Stimulated activated effector memory CD8-positive, alpha-beta T cell treated with anti-CD3 and anti-CD28 coated beads, Interleukin-12 subunit alpha, Interleukin-12 subunit beta, amount 100 ng/mL, for 72 hours (primary cell): ENCODE data around the gene RCSD1.
A peak's percentile ranks its signal among the peaks of the same experiment; 100 is the strongest.

Source experiments
- ATAC-seq: fragments of 150-1000 bp; cut with Tn5 transposase; 2 replicates; pipeline ENCODE4 v1.10.0; 2021
- DNase-seq, 2 donors: peaks; one replicate each; pipeline ENCODE4 v3.0.0; 2021 to 2022; ENCODE audit warnings: low spot score in 2 of 2
- H3K27ac Mint-ChIP-seq: one replicate; pipeline ENCODE4 v1.8.0; 2022; ENCODE audit warnings: mild to moderate bottlenecking, mixed read lengths
- H3K36me3 Mint-ChIP-seq: one replicate; pipeline ENCODE4 v1.8.0; 2022; ENCODE audit warnings: mild to moderate bottlenecking, mixed read lengths
- H3K4me1 Mint-ChIP-seq: one replicate; pipeline ENCODE4 v1.8.0; 2022; ENCODE audit warnings: mixed read lengths
- H3K4me3 Mint-ChIP-seq: one replicate; pipeline ENCODE4 v1.8.0; 2022; ENCODE audit warnings: mild to moderate bottlenecking, mixed read lengths
- H3K9me3 Mint-ChIP-seq: one replicate; pipeline ENCODE4 v1.8.0; 2022; ENCODE audit warnings: mixed read lengths

The RCSD1 gene

GRCh38 chr1:167678838-167679237, 48.8 kb downstream of the RCSD1 start:
- Mint-ChIP-seq H3K4me3 (no peak overlapping the region), H3K9me3 (no peaks in the 10 kb centered on the region), H3K4me1 (peaks cover 10% of the 10 kb centered on the region), H3K27ac (no peak overlapping the region), H3K36me3 (peaks cover 35% of the 10 kb centered on the region)
- ATAC-seq (no peak), DNase-seq (no peak)

GRCh38 chr1:167679714-167680113, 49.7 kb downstream of the RCSD1 start:
- peaks cover 7% of the 10 kb centered on the region for H3K4me1 Mint-ChIP-seq

GRCh38 chr1:167681024-167681423, 51.0 kb downstream of the RCSD1 start:
- no peak for DNase-seq
- Mint-ChIP-seq H3K4me3 (no peak overlapping the region), H3K4me1 (peaks cover 6% of the 10 kb centered on the region), H3K27ac (no peak overlapping the region), H3K9me3 (no peaks in the 10 kb centered on the region), H3K36me3 (peaks cover 45% of the 10 kb centered on the region)
- no peak for ATAC-seq

More at GRCh38 chr1:167679714-167680113, 49.7 kb downstream of the RCSD1 start:
- Mint-ChIP-seq H3K27ac (no peak overlapping the region), H3K36me3 (peaks cover 35% of the 10 kb centered on the region), H3K4me3 (no peak overlapping the region), H3K9me3 (no peaks in the 10 kb centered on the region)
- DNase-seq (no peak), ATAC-seq (no peak)

GRCh38 chr1:167681451-167682098, 51.5 kb downstream of the RCSD1 start:
- Mint-ChIP-seq H3K4me1 (peaks cover 6% of the 10 kb centered on the region), H3K9me3 (no peaks in the 10 kb centered on the region), H3K27ac (no peak overlapping the region), H3K36me3 (peaks cover 50% of the 10 kb centered on the region), H3K4me3 (no peak overlapping the region)
- ATAC-seq (peak; percentile 37), DNase-seq (no peak)

GRCh38 chr1:167683226-167683625, 53.2 kb downstream of the RCSD1 start:
- H3K27ac Mint-ChIP-seq = peak overlapping the region; percentile 91
- H3K9me3 Mint-ChIP-seq = no peaks in the 10 kb centered on the region

GRCh38 chr1:167683641-167684502, 53.8 kb downstream of the RCSD1 start:
- H3K4me1 Mint-ChIP-seq = peaks cover 18% of the 10 kb centered on the region
- ATAC-seq (no peak), DNase-seq (no peak)
- no peaks in the 10 kb centered on the region for H3K9me3 Mint-ChIP-seq
- no peak overlapping the region for H3K4me3 Mint-ChIP-seq
- H3K27ac Mint-ChIP-seq = peak overlapping the region; percentile 91
- H3K36me3 Mint-ChIP-seq = peaks cover 68% of the 10 kb centered on the region

More at GRCh38 chr1:167683226-167683625, 53.2 kb downstream of the RCSD1 start:
- ATAC-seq (no peak), DNase-seq (no peak)
- Mint-ChIP-seq H3K4me3 (no peak overlapping the region), H3K4me1 (peaks cover 12% of the 10 kb centered on the region), H3K36me3 (peaks cover 61% of the 10 kb centered on the region)

GRCh38 chr1:167685844-167686243, 55.8 kb downstream of the RCSD1 start:
- Mint-ChIP-seq H3K27ac (peak overlapping the region; percentile 91), H3K9me3 (no peaks in the 10 kb centered on the region)

GRCh38 chr1:167687919-167688519, 58.0 kb downstream of the RCSD1 start:
- DNase-seq = peak; percentile 76 to 92
- peak overlapping the region; percentile 89 for H3K27ac Mint-ChIP-seq
- no peaks in the 10 kb centered on the region for H3K9me3 Mint-ChIP-seq
- no peak overlapping the region for H3K4me3 Mint-ChIP-seq
- H3K36me3 Mint-ChIP-seq = peaks cover 94% of the 10 kb centered on the region
- peaks cover 36% of the 10 kb centered on the region for H3K4me1 Mint-ChIP-seq
- peak; percentile 63 for ATAC-seq

More at GRCh38 chr1:167685844-167686243, 55.8 kb downstream of the RCSD1 start:
- peaks cover 87% of the 10 kb centered on the region for H3K36me3 Mint-ChIP-seq
- no peak for DNase-seq
- H3K4me1 Mint-ChIP-seq = peaks cover 36% of the 10 kb centered on the region
- ATAC-seq = no peak
- no peak overlapping the region for H3K4me3 Mint-ChIP-seq

- peak overlapping the region; percentile 89 for H3K27ac Mint-ChIP-seq
- H3K9me3 Mint-ChIP-seq = no peaks in the 10 kb centered on the region
- H3K36me3 Mint-ChIP-seq = peaks cover 94% of the 10 kb centered on the region
- peaks cover 33% of the 10 kb centered on the region for H3K4me1 Mint-ChIP-seq
- DNase-seq (no peak), ATAC-seq (peak; percentile 63)
- H3K4me3 Mint-ChIP-seq = no peak overlapping the region
These were observed 59.5 kb downstream of the RCSD1 start for GRCh38 chr1:167689567-167689920.

- Mint-ChIP-seq H3K9me3 (no peaks in the 10 kb centered on the region), H3K27ac (peak overlapping the region; percentile 89), H3K4me3 (no peak overlapping the region), H3K4me1 (peaks cover 38% of the 10 kb centered on the region), H3K36me3 (peaks cover 94% of the 10 kb centered on the region)
- ATAC-seq = no peak
- no peak for DNase-seq
These were observed 60.0 kb downstream of the RCSD1 start for GRCh38 chr1:167690053-167690452.

GRCh38 chr1:167693425-167694045, 63.5 kb downstream of the RCSD1 start:
- peak overlapping the region; percentile 89 for H3K27ac Mint-ChIP-seq
- DNase-seq = no peak
- no peaks in the 10 kb centered on the region for H3K9me3 Mint-ChIP-seq
- ATAC-seq = no peak
- H3K4me3 Mint-ChIP-seq = no peak overlapping the region
- peaks cover 36% of the 10 kb centered on the region for H3K4me1 Mint-ChIP-seq
- H3K36me3 Mint-ChIP-seq = peaks cover 100% of the 10 kb centered on the region

GRCh38 chr1:167694691-167695090, 64.7 kb downstream of the RCSD1 start:
- ATAC-seq = no peak
- H3K36me3 Mint-ChIP-seq = peaks cover 100% of the 10 kb centered on the region
- no peak overlapping the region for H3K4me3 Mint-ChIP-seq
- peaks cover 33% of the 10 kb centered on the region for H3K4me1 Mint-ChIP-seq
- H3K27ac Mint-ChIP-seq = peak overlapping the region; percentile 89
- DNase-seq = no peak
- H3K9me3 Mint-ChIP-seq = no peaks in the 10 kb centered on the region

- Mint-ChIP-seq H3K36me3 (peaks cover 100% of the 10 kb centered on the region), H3K27ac (peak overlapping the region; percentile 89), H3K4me3 (no peak overlapping the region), H3K4me1 (peaks cover 32% of the 10 kb centered on the region), H3K9me3 (no peaks in the 10 kb centered on the region)
- DNase-seq (no peak), ATAC-seq (no peak)
These were observed 65.1 kb downstream of the RCSD1 start for GRCh38 chr1:167695147-167695546.

- ATAC-seq (no peak), DNase-seq (no peak)
- no peak overlapping the region for H3K27ac Mint-ChIP-seq
- H3K4me3 Mint-ChIP-seq = no peak overlapping the region
- H3K9me3 Mint-ChIP-seq = no peaks in the 10 kb centered on the region
- H3K4me1 Mint-ChIP-seq = peaks cover 26% of the 10 kb centered on the region
- H3K36me3 Mint-ChIP-seq = peaks cover 100% of the 10 kb centered on the region
These were observed 65.9 kb downstream of the RCSD1 start for GRCh38 chr1:167695756-167696561.
